ENCODE measurements around the gene EML4. TPM values are rescaled to one million over a fixed set of nuclear protein-coding genes. Genes with fewer than 3 reads are reported as not detected.
A peak's percentile ranks its signal among the peaks of the same experiment; 100 is the strongest.

The EML4 gene
- total and polyA plus RNA-seq, 2 of the 13 experiments (the other 11 are each of a cell fraction or from before 2014, with no cell fraction given), result 243 to 476 TPM

- TF ChIP-seq ZNF652 (CRISPR knock-in tag; IDR thresholded peaks at IDR 0.05; ENCODE audit: borderline replicate concordance, low read depth), result no peak
- no peak for TF ChIP-seq MAF1 (CRISPR knock-in tag; IDR thresholded peaks at IDR 0.05; ENCODE audit: borderline replicate concordance)
- no peak for TF ChIP-seq ZNF713 (CRISPR knock-in tag; IDR thresholded peaks at IDR 0.05)
- no peak for TF ChIP-seq ZNF142 (CRISPR knock-in tag; IDR thresholded peaks at IDR 0.05)
- TF ChIP-seq POLR2G (IDR thresholded peaks at IDR 0.05; ENCODE audit: low read depth, low read length), result peak; percentile 59
- 0 out of 2 replicates have a peak, but pooled peaks have one; percentile 46 for TF ChIP-seq ZNF501 (CRISPR knock-in tag; IDR thresholded peaks at IDR 0.05)
- 0 out of 2 replicates have a peak, but pooled peaks have one; percentile 14 for TF ChIP-seq ERF (CRISPR knock-in tag; IDR thresholded peaks at IDR 0.05)
- no peak for TF ChIP-seq HDAC2 (CRISPR knock-in tag; IDR thresholded peaks at IDR 0.05)
- TF ChIP-seq MAFF (IDR thresholded peaks at IDR 0.05; ENCODE audit: low read depth, low read length), result no peak
- 0 out of 2 replicates have a peak, but pooled peaks have one; percentile 35 for TF ChIP-seq ZBTB34 (CRISPR knock-in tag; IDR thresholded peaks at IDR 0.05)
- peak in 1 of 2 experiments; percentile 19; a peak in 1 of 4 replicates for TF ChIP-seq POLR2A (IDR thresholded peaks at IDR 0.05; ENCODE audit: insufficient read depth in 1 of 2, low read depth in 2 of 2, low read length in 2 of 2)
- TF ChIP-seq ZFAT (CRISPR knock-in tag; conservative IDR thresholded peaks at IDR 0.05), result no peak
- TF ChIP-seq, protein P1, sequence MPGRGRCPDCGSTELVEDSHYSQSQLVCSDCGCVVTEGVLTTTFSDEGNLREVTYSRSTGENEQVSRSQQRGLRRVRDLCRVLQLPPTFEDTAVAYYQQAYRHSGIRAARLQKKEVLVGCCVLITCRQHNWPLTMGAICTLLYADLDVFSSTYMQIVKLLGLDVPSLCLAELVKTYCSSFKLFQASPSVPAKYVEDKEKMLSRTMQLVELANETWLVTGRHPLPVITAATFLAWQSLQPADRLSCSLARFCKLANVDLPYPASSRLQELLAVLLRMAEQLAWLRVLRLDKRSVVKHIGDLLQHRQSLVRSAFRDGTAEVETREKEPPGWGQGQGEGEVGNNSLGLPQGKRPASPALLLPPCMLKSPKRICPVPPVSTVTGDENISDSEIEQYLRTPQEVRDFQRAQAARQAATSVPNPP (CRISPR knock-in tag; IDR thresholded peaks at IDR 0.05), result peak; percentile 35; the same call in 1 of the 2 replicates
- no peak for TF ChIP-seq ZNF543 (CRISPR knock-in tag; IDR thresholded peaks at IDR 0.05)
- TF ChIP-seq GLI4 (CRISPR knock-in tag; IDR thresholded peaks at IDR 0.05; ENCODE audit: borderline replicate concordance), result no peak
- peak; percentile 27; the same call in 1 of the 2 replicates for TF ChIP-seq ZNF414 (CRISPR knock-in tag; IDR thresholded peaks at IDR 0.05)
Measured at GRCh38 chr2:42335514-42336104, 166.5 kb downstream of the EML4 start (continued).

Data from HepG2 (cell line).